Fibroblast of lung (primary cell): ENCODE data around the gene ARHGEF25.
"Not testable (repeated sequence)": the region's sequence is repeated elsewhere in the genome, so short reads cannot be mapped to it uniquely, and the experiment has no call there.

Experiments
- CTCF ChIP-seq, 2 donors: IDR thresholded peaks in 1 of 2; conservative IDR thresholded peaks in 1 of 2; 1 replicate in 1 of 2; 2 replicates in 1 of 2; pipeline ENCODE4 v1.5.1; 2011 to 2012; ENCODE audit warnings: low read length in 2 of 2, control low read depth in 1 of 2, inconsistent platforms in 1 of 2, low read depth in 1 of 2, mild to moderate bottlenecking in 1 of 2
- EZH2 ChIP-seq: IDR thresholded peaks from 2 replicates; pipeline ENCODE4 v1.5.1; 2012; ENCODE audit warnings: low read length, control low read depth, mild to moderate bottlenecking; ENCODE audit errors: missing control alignments

- not testable (repeated sequence) for TF ChIP-seq CTCF (conservative IDR thresholded peaks at IDR 0.05 in 1 of 2, IDR thresholded peaks at IDR 0.05 in 1 of 2; ENCODE audit: low read depth in 1 of 2, low read length in 2 of 2); EZH2
Measured at GRCh38 chr12:57665066-57665820, 54.0 kb downstream of the ARHGEF25 start.
